WTC11 (cell line): ENCODE results near the gene SLIT2. TPM values are rescaled to one million over a fixed set of nuclear protein-coding genes. Genes with fewer than 3 reads are reported as not detected.

Experiments used
- ATAC-seq: fragments of 200-7000 bp; cut with Tn5 transposase; 2 replicates; pipeline ENCODE4 v1.10.0; 2021; ENCODE audit warnings: mild to moderate bottlenecking, moderate library complexity
- CTCF ChIA-PET: fragments of 300-600 bp; sonication (Branson Sonifier 250); formaldehyde crosslinking; loops from one replicate; lab custom pipeline; 2021; ENCODE audit warnings: antibody characterized with exemption; lab: Charles Lee
- POLR2A ChIA-PET: fragments of 350-600 bp; sonication (Branson Sonifier 250); formaldehyde crosslinking; loops from one replicate; lab custom pipeline; 2021; ENCODE audit warnings: antibody characterized with exemption; lab: Charles Lee
- DNase-seq: peaks from one replicate; pipeline ENCODE4 v3.0.0; 2021; ENCODE audit warnings: low spot score
- H3K27ac Mint-ChIP-seq: 2 replicates; pipeline ENCODE4 v1.8.0; 2021; ENCODE audit warnings: mixed read lengths
- H3K27me3 Mint-ChIP-seq: 2 replicates; pipeline ENCODE4 v1.8.0; 2021; ENCODE audit warnings: low read depth, mild to moderate bottlenecking, moderate library complexity, mixed read lengths
- H3K36me3 Mint-ChIP-seq: 2 replicates; pipeline ENCODE4 v1.8.0; 2021; ENCODE audit warnings: mixed read lengths
- H3K4me1 Mint-ChIP-seq: 2 replicates; pipeline ENCODE4 v1.8.0; 2022; ENCODE audit warnings: mixed read lengths
- H3K4me3 Mint-ChIP-seq: 2 replicates; pipeline ENCODE4 v1.8.0; 2021; ENCODE audit warnings: mild to moderate bottlenecking, moderate library complexity, mixed read lengths
- H3K9me3 Mint-ChIP-seq: 2 replicates; pipeline ENCODE4 v1.8.0; 2021; ENCODE audit warnings: mixed read lengths
- ATF3 ChIP-seq: sonication (generic); formaldehyde crosslinking; conservative IDR thresholded peaks from 2 replicates; pipeline ENCODE4 v1.8.1; 2022; ENCODE audit warnings: mild to moderate bottlenecking, missing genetic modification reagents
- CREM ChIP-seq: sonication (generic); formaldehyde crosslinking; IDR thresholded peaks from 2 replicates; pipeline ENCODE4 v1.8.1; 2022; ENCODE audit warnings: mild to moderate bottlenecking, missing genetic modification reagents, moderate library complexity
- EMX1 ChIP-seq: fragments of 250-450 bp; sonication (Bioruptor Pico); IDR thresholded peaks from 2 replicates; pipeline ENCODE4 v1.8.0; 2021; ENCODE audit warnings: mild to moderate bottlenecking
- ERG ChIP-seq: fragments of 250-450 bp; sonication (Bioruptor Pico); IDR thresholded peaks from 2 replicates; pipeline ENCODE4 v1.8.0; 2021; ENCODE audit warnings: mild to moderate bottlenecking
- FOXP1 ChIP-seq: sonication (generic); formaldehyde crosslinking; IDR thresholded peaks from 2 replicates; pipeline ENCODE4 v1.8.0; 2022; ENCODE audit warnings: missing genetic modification reagents, mild to moderate bottlenecking, moderate library complexity, borderline replicate concordance
- HMGXB4 ChIP-seq: sonication (generic); formaldehyde crosslinking; IDR thresholded peaks from 2 replicates; pipeline ENCODE4 v1.8.1; 2023; ENCODE audit warnings: mild to moderate bottlenecking, moderate library complexity, missing genetic modification reagents
- JUN ChIP-seq: sonication (generic); formaldehyde crosslinking; IDR thresholded peaks from 2 replicates; pipeline ENCODE4 v1.8.0; 2023; ENCODE audit warnings: mild to moderate bottlenecking, missing genetic modification reagents
- MLX ChIP-seq: sonication (generic); formaldehyde crosslinking; IDR thresholded peaks from 2 replicates; pipeline ENCODE4 v1.8.1; 2023; ENCODE audit warnings: mild to moderate bottlenecking, missing genetic modification reagents, moderate library complexity
- NR2C2 ChIP-seq: sonication (generic); formaldehyde crosslinking; IDR thresholded peaks from 2 replicates; pipeline ENCODE4 v1.8.0; 2022; ENCODE audit warnings: mild to moderate bottlenecking, missing genetic modification reagents
- SMAD3 ChIP-seq: sonication (generic); formaldehyde crosslinking; IDR thresholded peaks from 2 replicates; pipeline ENCODE4 v1.8.0; 2022; ENCODE audit warnings: missing genetic modification reagents, mild to moderate bottlenecking, borderline replicate concordance
- SP1 ChIP-seq: sonication (generic); formaldehyde crosslinking; conservative IDR thresholded peaks from 2 replicates; pipeline ENCODE4 v1.8.1; 2022; ENCODE audit warnings: missing genetic modification reagents
- TCF7 ChIP-seq: sonication (generic); formaldehyde crosslinking; IDR thresholded peaks from 2 replicates; pipeline ENCODE4 v1.8.0; 2022; ENCODE audit warnings: mild to moderate bottlenecking, low read depth, missing genetic modification reagents, moderate library complexity
- TEAD1 ChIP-seq: sonication (generic); formaldehyde crosslinking; IDR thresholded peaks from 2 replicates; pipeline ENCODE4 v1.8.0; 2022; ENCODE audit warnings: mild to moderate bottlenecking, missing genetic modification reagents
- TP53 ChIP-seq: sonication (generic); formaldehyde crosslinking; IDR thresholded peaks from 2 replicates; pipeline ENCODE4 v1.8.1; 2023; ENCODE audit warnings: mild to moderate bottlenecking, missing genetic modification reagents
- USF1 ChIP-seq: sonication (generic); formaldehyde crosslinking; IDR thresholded peaks from 2 replicates; pipeline ENCODE4 v1.8.0; 2022; ENCODE audit warnings: mild to moderate bottlenecking, missing genetic modification reagents
- ZNF219 ChIP-seq: sonication (generic); formaldehyde crosslinking; IDR thresholded peaks from 2 replicates; pipeline ENCODE4 v1.8.0; 2023; ENCODE audit warnings: missing genetic modification reagents, mild to moderate bottlenecking, borderline replicate concordance
- ZNF232 ChIP-seq: sonication (generic); formaldehyde crosslinking; IDR thresholded peaks from 2 replicates; pipeline ENCODE4 v1.8.0; 2022; ENCODE audit warnings: mild to moderate bottlenecking, missing genetic modification reagents
- ZNF396 ChIP-seq: fragments of 250-450 bp; sonication (Bioruptor Pico); IDR thresholded peaks from 2 replicates; pipeline ENCODE4 v1.8.0; 2021; ENCODE audit warnings: mild to moderate bottlenecking, moderate library complexity, borderline replicate concordance
- ZNF423 ChIP-seq: fragments of 250-450 bp; sonication (Bioruptor Pico); IDR thresholded peaks from 2 replicates; pipeline ENCODE4 v2.1.2; 2022; ENCODE audit warnings: mild to moderate bottlenecking, moderate library complexity
- total RNA-seq: library from RNA; stranded (reverse); gene quantifications from 3 replicates; pipeline ENCODE4 v1.2.3, GENCODE V29; 2021
- TF ChIP-seq, protein P1 (sequence below): sonication (generic); formaldehyde crosslinking; IDR thresholded peaks from 2 replicates; pipeline ENCODE4 v1.8.1; 2023; ENCODE audit warnings: mild to moderate bottlenecking, missing genetic modification reagents, moderate library complexity
- TF ChIP-seq, protein P2 (sequence below): sonication (generic); formaldehyde crosslinking; IDR thresholded peaks from 2 replicates; pipeline ENCODE4 v1.8.0; 2023; ENCODE audit warnings: mild to moderate bottlenecking, missing genetic modification reagents
- TF ChIP-seq, protein P3 (sequence below): sonication (generic); formaldehyde crosslinking; IDR thresholded peaks from 2 replicates; pipeline ENCODE4 v1.8.1; 2023; ENCODE audit warnings: mild to moderate bottlenecking, missing genetic modification reagents
- TF ChIP-seq, protein P4 (sequence below): sonication (generic); formaldehyde crosslinking; IDR thresholded peaks from 2 replicates; pipeline ENCODE4 v1.8.0; 2022; ENCODE audit warnings: mild to moderate bottlenecking, missing genetic modification reagents

SLIT2 gene
- total RNA-seq, 1 experiment from 2014 or later: 6.8 TPM

DNA sequence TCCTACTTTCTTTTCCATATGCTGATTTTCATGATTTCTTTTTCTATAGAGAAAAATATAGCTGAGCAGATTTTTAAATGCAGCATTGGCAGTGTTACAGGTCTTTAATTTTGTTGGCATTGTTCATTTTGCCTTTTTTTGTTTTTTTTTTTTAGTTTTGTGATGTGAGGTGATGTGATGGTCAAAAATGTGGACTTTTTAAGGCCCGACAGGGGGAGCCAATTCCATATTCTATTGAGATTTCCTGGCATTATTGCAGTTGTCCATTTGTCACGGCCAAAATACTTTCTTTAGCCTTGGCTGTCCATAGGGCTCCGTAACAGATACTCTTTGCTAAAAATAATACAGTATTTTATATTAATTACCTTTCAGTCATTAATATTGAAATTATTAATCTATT, 47.8 kb downstream of the SLIT2 start:
- DNase-seq: no peak
- peaks cover 9% of the 10 kb centered on the region for H3K4me1 Mint-ChIP-seq
- no peak overlapping the region for H3K27ac Mint-ChIP-seq

GRCh38 chr4:20301161-20301560, 49.5 kb downstream of the SLIT2 start:
- no peak for TF ChIP-seq HMGXB4 (CRISPR knock-in tag)
- no peak for TF ChIP-seq EMX1
- no peak for TF ChIP-seq TCF7 (CRISPR knock-in tag)
- no peak for TF ChIP-seq ZNF219 (CRISPR knock-in tag)
- no peak for TF ChIP-seq CREM (CRISPR knock-in tag)
- TF ChIP-seq, protein P1, sequence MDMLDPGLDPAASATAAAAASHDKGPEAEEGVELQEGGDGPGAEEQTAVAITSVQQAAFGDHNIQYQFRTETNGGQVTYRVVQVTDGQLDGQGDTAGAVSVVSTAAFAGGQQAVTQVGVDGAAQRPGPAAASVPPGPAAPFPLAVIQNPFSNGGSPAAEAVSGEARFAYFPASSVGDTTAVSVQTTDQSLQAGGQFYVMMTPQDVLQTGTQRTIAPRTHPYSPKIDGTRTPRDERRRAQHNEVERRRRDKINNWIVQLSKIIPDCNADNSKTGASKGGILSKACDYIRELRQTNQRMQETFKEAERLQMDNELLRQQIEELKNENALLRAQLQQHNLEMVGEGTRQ (CRISPR knock-in tag): no peak
- TF ChIP-seq ATF3 (CRISPR knock-in tag): no peak
- TF ChIP-seq, protein P2, sequence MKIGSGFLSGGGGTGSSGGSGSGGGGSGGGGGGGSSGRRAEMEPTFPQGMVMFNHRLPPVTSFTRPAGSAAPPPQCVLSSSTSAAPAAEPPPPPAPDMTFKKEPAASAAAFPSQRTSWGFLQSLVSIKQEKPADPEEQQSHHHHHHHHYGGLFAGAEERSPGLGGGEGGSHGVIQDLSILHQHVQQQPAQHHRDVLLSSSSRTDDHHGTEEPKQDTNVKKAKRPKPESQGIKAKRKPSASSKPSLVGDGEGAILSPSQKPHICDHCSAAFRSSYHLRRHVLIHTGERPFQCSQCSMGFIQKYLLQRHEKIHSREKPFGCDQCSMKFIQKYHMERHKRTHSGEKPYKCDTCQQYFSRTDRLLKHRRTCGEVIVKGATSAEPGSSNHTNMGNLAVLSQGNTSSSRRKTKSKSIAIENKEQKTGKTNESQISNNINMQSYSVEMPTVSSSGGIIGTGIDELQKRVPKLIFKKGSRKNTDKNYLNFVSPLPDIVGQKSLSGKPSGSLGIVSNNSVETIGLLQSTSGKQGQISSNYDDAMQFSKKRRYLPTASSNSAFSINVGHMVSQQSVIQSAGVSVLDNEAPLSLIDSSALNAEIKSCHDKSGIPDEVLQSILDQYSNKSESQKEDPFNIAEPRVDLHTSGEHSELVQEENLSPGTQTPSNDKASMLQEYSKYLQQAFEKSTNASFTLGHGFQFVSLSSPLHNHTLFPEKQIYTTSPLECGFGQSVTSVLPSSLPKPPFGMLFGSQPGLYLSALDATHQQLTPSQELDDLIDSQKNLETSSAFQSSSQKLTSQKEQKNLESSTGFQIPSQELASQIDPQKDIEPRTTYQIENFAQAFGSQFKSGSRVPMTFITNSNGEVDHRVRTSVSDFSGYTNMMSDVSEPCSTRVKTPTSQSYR (CRISPR knock-in tag): no peak
- no peak for TF ChIP-seq FOXP1 (CRISPR knock-in tag)
- TF ChIP-seq TP53: no peak
- TF ChIP-seq, protein P3, sequence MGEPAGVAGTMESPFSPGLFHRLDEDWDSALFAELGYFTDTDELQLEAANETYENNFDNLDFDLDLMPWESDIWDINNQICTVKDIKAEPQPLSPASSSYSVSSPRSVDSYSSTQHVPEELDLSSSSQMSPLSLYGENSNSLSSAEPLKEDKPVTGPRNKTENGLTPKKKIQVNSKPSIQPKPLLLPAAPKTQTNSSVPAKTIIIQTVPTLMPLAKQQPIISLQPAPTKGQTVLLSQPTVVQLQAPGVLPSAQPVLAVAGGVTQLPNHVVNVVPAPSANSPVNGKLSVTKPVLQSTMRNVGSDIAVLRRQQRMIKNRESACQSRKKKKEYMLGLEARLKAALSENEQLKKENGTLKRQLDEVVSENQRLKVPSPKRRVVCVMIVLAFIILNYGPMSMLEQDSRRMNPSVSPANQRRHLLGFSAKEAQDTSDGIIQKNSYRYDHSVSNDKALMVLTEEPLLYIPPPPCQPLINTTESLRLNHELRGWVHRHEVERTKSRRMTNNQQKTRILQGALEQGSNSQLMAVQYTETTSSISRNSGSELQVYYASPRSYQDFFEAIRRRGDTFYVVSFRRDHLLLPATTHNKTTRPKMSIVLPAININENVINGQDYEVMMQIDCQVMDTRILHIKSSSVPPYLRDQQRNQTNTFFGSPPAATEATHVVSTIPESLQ (CRISPR knock-in tag): no peak
- no peak for TF ChIP-seq ZNF232 (CRISPR knock-in tag)
- TF ChIP-seq ZNF423 (CRISPR knock-in tag): no peak
- no peak for TF ChIP-seq SMAD3 (CRISPR knock-in tag)
- no peak for TF ChIP-seq MLX
- no peak for TF ChIP-seq ERG (CRISPR knock-in tag)
- TF ChIP-seq JUN (CRISPR knock-in tag): no peak
- TF ChIP-seq TEAD1 (CRISPR knock-in tag): no peak
- POLR2A ChIA-PET: no interaction called here
- no peaks in the 10 kb centered on the region for H3K27me3 Mint-ChIP-seq
- peaks cover 9% of the 10 kb centered on the region for H3K4me1 Mint-ChIP-seq
- H3K36me3 Mint-ChIP-seq: no peaks in the 10 kb centered on the region
- ATAC-seq (no peak), DNase-seq (no peak)
- no peak overlapping the region for H3K27ac Mint-ChIP-seq
- CTCF ChIA-PET: no interaction called here
- no peaks in the 10 kb centered on the region for H3K9me3 Mint-ChIP-seq
- H3K4me3 Mint-ChIP-seq: no peak overlapping the region

More for the DNA sequence above, 47.8 kb downstream of the SLIT2 start:
- H3K9me3 Mint-ChIP-seq: no peaks in the 10 kb centered on the region
- no peak overlapping the region for H3K4me3 Mint-ChIP-seq
- no peak for TF ChIP-seq NR2C2 (CRISPR knock-in tag)
- TF ChIP-seq ZNF396 (CRISPR knock-in tag): no peak
- no peak for TF ChIP-seq USF1
- no peak for TF ChIP-seq SP1
- no peak for TF ChIP-seq ATF3 (CRISPR knock-in tag)
- TF ChIP-seq, protein P4, sequence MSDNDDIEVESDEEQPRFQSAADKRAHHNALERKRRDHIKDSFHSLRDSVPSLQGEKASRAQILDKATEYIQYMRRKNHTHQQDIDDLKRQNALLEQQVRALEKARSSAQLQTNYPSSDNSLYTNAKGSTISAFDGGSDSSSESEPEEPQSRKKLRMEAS (CRISPR knock-in tag): no peak
- ATAC-seq: no peak
- no peaks in the 10 kb centered on the region for H3K27me3 Mint-ChIP-seq
- H3K36me3 Mint-ChIP-seq: no peaks in the 10 kb centered on the region
- CTCF ChIA-PET: no interaction called here
- POLR2A ChIA-PET: no interaction called here
